ENCODE measurements around the gene BTN3A1.

Gene BTN3A1

GRCh38 chr6:26379740-26380139, 22.3 kb upstream of the BTN3A1 start:
- DNase-seq, result no peak

- no peak for DNase-seq
Observed at GRCh38 chr6:26380256-26380655, 21.8 kb upstream of the BTN3A1 start.

- no peak for DNase-seq
Observed at GRCh38 chr6:26382121-26382520, 20.0 kb upstream of the BTN3A1 start.

GRCh38 chr6:26383624-26384417, 18.3 kb upstream of the BTN3A1 start:
- DNase-seq, result peak in 1 of 2 experiments; percentile 13

- DNase-seq, result no peak
Observed at GRCh38 chr6:26385734-26386125, 16.3 kb upstream of the BTN3A1 start.

- no peak for DNase-seq
Observed at GRCh38 chr6:26387565-26387964, 14.5 kb upstream of the BTN3A1 start.

GRCh38 chr6:26388014-26388413, 14.1 kb upstream of the BTN3A1 start:
- DNase-seq, result no peak

- DNase-seq, result no peak
Observed at GRCh38 chr6:26388441-26388840, 13.6 kb upstream of the BTN3A1 start.

GRCh38 chr6:26389349-26389894, 12.7 kb upstream of the BTN3A1 start:
- no peak for DNase-seq

- DNase-seq, result no peak
Observed at GRCh38 chr6:26390531-26390930, 11.5 kb upstream of the BTN3A1 start.

- no peak for DNase-seq
Observed at GRCh38 chr6:26392932-26393636, 9.0 kb upstream of the BTN3A1 start.

- DNase-seq, result no peak
Observed at GRCh38 chr6:26394289-26394688, 7.8 kb upstream of the BTN3A1 start.

GRCh38 chr6:26398555-26398954, 3.5 kb upstream of the BTN3A1 start:
- no peak for DNase-seq

GRCh38 chr6:26400626-26401025, 1.4 kb upstream of the BTN3A1 start:
- no peak for DNase-seq

GRCh38 chr6:26401389-26401986, 587 bp upstream of the BTN3A1 start:
- no peak for DNase-seq

GRCh38 chr6:26403893-26404292, 1.8 kb downstream of the BTN3A1 start:
- no peak for DNase-seq

GRCh38 chr6:26404546-26404945, 2.5 kb downstream of the BTN3A1 start:
- no peak for DNase-seq

- no peak for DNase-seq
Observed at GRCh38 chr6:26408828-26409730, 7.0 kb downstream of the BTN3A1 start.

- DNase-seq, result no peak
Observed at GRCh38 chr6:26411751-26412150, 9.7 kb downstream of the BTN3A1 start.

GRCh38 chr6:26412228-26412627, 10.2 kb downstream of the BTN3A1 start:
- DNase-seq, result no peak

GRCh38 chr6:26412954-26413353, 10.9 kb downstream of the BTN3A1 start:
- no peak for DNase-seq

GRCh38 chr6:26414281-26414680, 12.2 kb downstream of the BTN3A1 start:
- DNase-seq, result no peak

Data from stimulated activated CD4-positive, alpha-beta T cell treated with anti-CD3 and anti-CD28 coated beads, Interleukin-4, amount 100 ng/mL, for 4 hours (primary cell).